Skeletal muscle satellite cell (primary cell): ENCODE data around the gene CFAP157.
A peak's percentile ranks its signal among the peaks of the same experiment; 100 is the strongest.

Experiments
- H3K27me3 ChIP-seq: 2 replicates; pipeline ENCODE4 v1.7.0; 2013; ENCODE audit warnings: low read length; ENCODE audit not compliant: control insufficient read depth, insufficient read depth
- H3K36me3 ChIP-seq: 2 replicates; pipeline ENCODE4 v1.7.0; 2013; ENCODE audit warnings: mild to moderate bottlenecking, control low read depth, low read length; ENCODE audit not compliant: insufficient read depth
- H3K4me1 ChIP-seq: 2 replicates; pipeline ENCODE4 v1.7.0; 2013; ENCODE audit warnings: low read length; ENCODE audit not compliant: control insufficient read depth, insufficient read depth
- H3K4me2 ChIP-seq: 2 replicates; pipeline ENCODE4 v1.7.0; 2013; ENCODE audit warnings: mild to moderate bottlenecking, low read length
- H3K4me3 ChIP-seq: 2 replicates; pipeline ENCODE4 v1.7.0; 2013; ENCODE audit warnings: low read length
- H3K9ac ChIP-seq: 2 replicates; pipeline ENCODE4 v1.7.0; 2013; ENCODE audit warnings: mild to moderate bottlenecking, low read depth, low read length, moderate library complexity
- H3K9me3 ChIP-seq: replicated peaks from 2 replicates; pipeline ENCODE4 v1.7.0; 2013; ENCODE audit warnings: mild to moderate bottlenecking, control low read depth, low read length

The CFAP157 gene

GRCh38 chr9:127730799-127731410 lies 24.1 kb downstream of the CFAP157 start:
- Histone ChIP-seq H3K4me3 (no peak overlapping the region), H3K4me2 (no peak overlapping the region), H3K4me1 (peaks cover 10% of the 10 kb centered on the region), H3K9ac (no peak overlapping the region), H3K27me3 (no peaks in the 10 kb centered on the region), H3K9me3 (no peaks in the 10 kb centered on the region), H3K36me3 (no peaks in the 10 kb centered on the region)

- Histone ChIP-seq H3K4me3 (no peak overlapping the region), H3K4me2 (no peak overlapping the region), H3K9me3 (no peaks in the 10 kb centered on the region), H3K36me3 (no peaks in the 10 kb centered on the region), H3K4me1 (peaks cover 10% of the 10 kb centered on the region), H3K9ac (no peak overlapping the region), H3K27me3 (no peaks in the 10 kb centered on the region)
These were observed 25.1 kb downstream of the CFAP157 start for GRCh38 chr9:127731938-127732337.

GRCh38 chr9:127732444-127732843 lies 25.7 kb downstream of the CFAP157 start:
- Histone ChIP-seq H3K4me1 (peaks cover 10% of the 10 kb centered on the region), H3K4me3 (no peak overlapping the region), H3K36me3 (no peaks in the 10 kb centered on the region), H3K4me2 (no peak overlapping the region), H3K9ac (no peak overlapping the region), H3K9me3 (no peaks in the 10 kb centered on the region), H3K27me3 (peaks cover 3% of the 10 kb centered on the region)

GRCh38 chr9:127733614-127734013 lies 26.8 kb downstream of the CFAP157 start:
- H3K9ac ChIP-seq, result no peak overlapping the region
- no peaks in the 10 kb centered on the region for H3K36me3 ChIP-seq
- peaks cover 11% of the 10 kb centered on the region for H3K27me3 ChIP-seq
- H3K9me3 ChIP-seq, result no peaks in the 10 kb centered on the region
- peaks cover 10% of the 10 kb centered on the region for H3K4me1 ChIP-seq
- H3K4me3 ChIP-seq, result no peak overlapping the region
- H3K4me2 ChIP-seq, result no peak overlapping the region

GRCh38 chr9:127734247-127734746 lies 27.5 kb downstream of the CFAP157 start:
- no peaks in the 10 kb centered on the region for H3K9me3 ChIP-seq
- H3K4me3 ChIP-seq, result peak overlapping the region; percentile 78
- peaks cover 11% of the 10 kb centered on the region for H3K27me3 ChIP-seq
- H3K4me2 ChIP-seq, result peak overlapping the region; percentile 90
- peaks cover 10% of the 10 kb centered on the region for H3K4me1 ChIP-seq
- no peaks in the 10 kb centered on the region for H3K36me3 ChIP-seq
- peak overlapping the region; percentile 81 for H3K9ac ChIP-seq

- peaks cover 12% of the 10 kb centered on the region for H3K4me1 ChIP-seq
These were observed 28.1 kb downstream of the CFAP157 start, which contains the start of gene TOR2A for GRCh38 chr9:127734747-127735529. TOR2A (minus strand) TSS chr9:127735294; CDS start chr9:127735270, 24 bp downstream.

GRCh38 chr9:127735530-127736185 lies 28.9 kb downstream of the CFAP157 start:
- H3K9ac ChIP-seq, result no peak overlapping the region

More at GRCh38 chr9:127734747-127735529, 28.1 kb downstream of the CFAP157 start, which contains the start of gene TOR2A:
- peaks cover 11% of the 10 kb centered on the region for H3K27me3 ChIP-seq
- H3K9ac ChIP-seq, result peak within 1 kb of the TSS; percentile 81
- H3K4me3 ChIP-seq, result peak within 1 kb of the TSS; percentile 78
- H3K9me3 ChIP-seq, result no peaks in the 10 kb centered on the region
- no peaks in the 10 kb centered on the region for H3K36me3 ChIP-seq
- H3K4me2 ChIP-seq, result peak within 1 kb of the TSS; percentile 90

GRCh38 chr9:127738666-127739065 lies 31.9 kb downstream of the CFAP157 start:
- peaks cover 19% of the 10 kb centered on the region for H3K4me1 ChIP-seq
- no peaks in the 10 kb centered on the region for H3K36me3 ChIP-seq

More at GRCh38 chr9:127735530-127736185, 28.9 kb downstream of the CFAP157 start:
- H3K4me3 ChIP-seq, result no peak overlapping the region
- peaks cover 19% of the 10 kb centered on the region for H3K4me1 ChIP-seq
- peak overlapping the region; percentile 23 for H3K4me2 ChIP-seq
- H3K36me3 ChIP-seq, result no peaks in the 10 kb centered on the region
- H3K9me3 ChIP-seq, result no peaks in the 10 kb centered on the region
- peaks cover 11% of the 10 kb centered on the region for H3K27me3 ChIP-seq

GRCh38 chr9:127739614-127740330 lies 33.0 kb downstream of the CFAP157 start:
- Histone ChIP-seq H3K9me3 (no peaks in the 10 kb centered on the region), H3K4me1 (peaks cover 12% of the 10 kb centered on the region), H3K9ac (no peak overlapping the region), H3K36me3 (no peaks in the 10 kb centered on the region), H3K4me2 (peak overlapping the region; percentile 30), H3K27me3 (peaks cover 15% of the 10 kb centered on the region), H3K4me3 (no peak overlapping the region)

More at GRCh38 chr9:127738666-127739065, 31.9 kb downstream of the CFAP157 start:
- no peak overlapping the region for H3K9ac ChIP-seq
- H3K4me3 ChIP-seq, result no peak overlapping the region
- no peaks in the 10 kb centered on the region for H3K9me3 ChIP-seq
- no peak overlapping the region for H3K4me2 ChIP-seq
- peaks cover 11% of the 10 kb centered on the region for H3K27me3 ChIP-seq

- H3K27me3 ChIP-seq, result peaks cover 22% of the 10 kb centered on the region
- H3K36me3 ChIP-seq, result no peaks in the 10 kb centered on the region
- no peak overlapping the region for H3K4me3 ChIP-seq
- no peak overlapping the region for H3K4me2 ChIP-seq
- no peaks in the 10 kb centered on the region for H3K9me3 ChIP-seq
- no peak overlapping the region for H3K9ac ChIP-seq
- H3K4me1 ChIP-seq, result peaks cover 9% of the 10 kb centered on the region
These were observed 35.1 kb downstream of the CFAP157 start for GRCh38 chr9:127741831-127742434.
